GM12878 (cell line): ENCODE results near the gene MILR1. TPM values are rescaled to one million over a fixed set of nuclear protein-coding genes. Genes with fewer than 3 reads are reported as not detected.
A peak's percentile ranks its signal among the peaks of the same experiment; 100 is the strongest.

Experiments
- ATAC-seq: fragments of 200-7000 bp; cut with Tn5 transposase; 3 replicates; pipeline ENCODE4 v1.9.1; 2020; ENCODE audit warnings: mild to moderate bottlenecking, moderate library complexity
- BruUV-seq: library from RNA; stranded (reverse); fragments of 400-500 nt; replicated peaks from 2 replicates; lab custom pipeline; 2021; lab: Mats Ljungman, UMichigan
- CTCF ChIA-PET: fragments of 300-600 bp; sonication (Branson Sonifier 250); formaldehyde crosslinking; extraction: SDS; loops from one replicate; lab custom pipeline; 2021; ENCODE audit warnings: inconsistent platforms; lab: Yijun Ruan, JAX
- POLR2A ChIA-PET: fragments of 350-600 bp; formaldehyde crosslinking; extraction: SDS; loops from one replicate; lab custom pipeline; 2021; ENCODE audit warnings: inconsistent platforms; lab: Charles Lee
- RAD21 ChIA-PET: fragments of 300-600 bp; sonication (Branson Sonifier 250); formaldehyde crosslinking; loops from one replicate; lab custom pipeline; 2023; ENCODE audit warnings: antibody characterized with exemption; ENCODE audit not compliant: unreplicated experiment; lab: Charles Lee
- SMC1A ChIA-PET: fragments of 300-600 bp; sonication (Branson Sonifier 250); formaldehyde crosslinking; loops from one replicate; lab custom pipeline; 2023; ENCODE audit not compliant: unreplicated experiment, uncharacterized antibody; lab: Charles Lee
- DNase-seq: peaks from one replicate; pipeline ENCODE4 v3.0.0-alpha.2; 2011; ENCODE audit warnings: low read depth, low spot score
- FAIRE-seq: peaks from 3 replicates; lab custom pipeline; 2011; peaks lifted over from hg19 to GRCh38; lab: Jason Lieb, UNC
- H2AFZ ChIP-seq: 2 replicates; pipeline ENCODE4 v1.6.0; 2011; ENCODE audit warnings: low read depth, low read length, control low read depth; ENCODE audit not compliant: control insufficient read depth
- H3K27ac ChIP-seq: 2 replicates; pipeline ENCODE4 v1.5.1; 2011; ENCODE audit warnings: control low read depth; ENCODE audit not compliant: control insufficient read depth, insufficient read depth
- H3K27me3 ChIP-seq, 2 experiments: replicated peaks in 1 of 2; 2 replicates each; pipeline versions ENCODE4 v1.6.0 to v1.6.1; 2011; ENCODE audit warnings: low read length in 1 of 2; ENCODE audit not compliant: control insufficient read depth in 2 of 2, insufficient read depth in 2 of 2
- H3K36me3 ChIP-seq, 2 experiments: 2 replicates each; pipeline ENCODE4 v1.5.1; 2011; ENCODE audit warnings: low read length in 1 of 2; ENCODE audit not compliant: control insufficient read depth in 2 of 2, insufficient read depth in 2 of 2
- H3K4me1 ChIP-seq: 2 replicates; pipeline ENCODE4 v1.6.1; 2011; ENCODE audit warnings: mild to moderate bottlenecking, low read length, moderate library complexity, mixed read lengths; ENCODE audit not compliant: control insufficient read depth, insufficient read depth
- H3K4me2 ChIP-seq: 2 replicates; pipeline ENCODE4 v1.6.0; 2011; ENCODE audit warnings: control low read depth; ENCODE audit not compliant: control insufficient read depth, insufficient read depth
- H3K4me3 ChIP-seq: fragments of 200-600 bp; sonication (generic); 2 replicates; pipeline ENCODE4 v1.5.1; 2016
- H3K79me2 ChIP-seq: 2 replicates; pipeline ENCODE4 v1.6.0; 2011; ENCODE audit warnings: low read length; ENCODE audit not compliant: control insufficient read depth, insufficient read depth
- H3K9ac ChIP-seq: 2 replicates; pipeline ENCODE4 v1.8.0; 2011; ENCODE audit warnings: low read length, control low read depth, mixed read lengths; ENCODE audit not compliant: control insufficient read depth, insufficient read depth
- H3K9me3 ChIP-seq: replicated peaks from 3 replicates; pipeline ENCODE4 v1.5.1; 2011; ENCODE audit warnings: mild to moderate bottlenecking, low read length; ENCODE audit not compliant: control insufficient read depth, insufficient read depth
- H4K20me1 ChIP-seq: 2 replicates; pipeline ENCODE4 v1.6.0; 2011; ENCODE audit not compliant: control insufficient read depth, insufficient read depth
- CREM ChIP-seq: IDR thresholded peaks from 2 replicates; pipeline ENCODE4 v1.6.1; 2014; ENCODE audit warnings: antibody characterized with exemption, low read depth
- ETV6 ChIP-seq, 2 experiments: fragments of 450-650 bp in 1 of 2; IDR thresholded peaks in 1 of 2; conservative IDR thresholded peaks in 1 of 2; 2 replicates each; pipeline ENCODE4 v1.6.1; 2014; ENCODE audit warnings: antibody characterized with exemption in 1 of 2, borderline replicate concordance in 1 of 2, low read depth in 1 of 2, mild to moderate bottlenecking in 1 of 2, moderate library complexity in 1 of 2
- FOXK2 ChIP-seq: fragments of 450-650 bp; IDR thresholded peaks from 2 replicates; pipeline ENCODE4 v1.6.1; 2017; ENCODE audit warnings: mild to moderate bottlenecking, moderate library complexity
- IKZF2 ChIP-seq, 2 experiments: fragments of 450-650 bp; IDR thresholded peaks; 2 replicates each; pipeline ENCODE4 v1.6.1; 2017; ENCODE audit warnings: mild to moderate bottlenecking in 2 of 2, moderate library complexity in 2 of 2
- KLF5 ChIP-seq: fragments of 450-650 bp; IDR thresholded peaks from 2 replicates; pipeline ENCODE4 v1.6.1; 2014; ENCODE audit warnings: mild to moderate bottlenecking; ENCODE audit not compliant: partially characterized antibody
- RAD51 ChIP-seq: fragments of 450-650 bp; IDR thresholded peaks from 2 replicates; pipeline ENCODE4 v1.6.1; 2016; ENCODE audit warnings: moderate library complexity, mild to moderate bottlenecking, inconsistent platforms
- SMAD1 ChIP-seq: fragments of 450-650 bp; IDR thresholded peaks from 2 replicates; pipeline ENCODE4 v1.6.1; 2018; ENCODE audit warnings: mild to moderate bottlenecking, low read depth; ENCODE audit not compliant: partially characterized antibody
- WGBS: methylation state at CpG from one replicate; pipeline ENCODE4 v1.1.6; 2016; ENCODE audit warnings: low lambda C conversion rate; ENCODE audit not compliant: insufficient replicate concordance, insufficient coverage; ENCODE audit errors: missing lambda C conversion rate; 5-methylcytosine and 5-hydroxymethylcytosine counted together
- in situ Hi-C: fragments of 300-500 bp; cut with MboI; formaldehyde crosslinking; loops from 9 replicates; pipeline ENCODE4 v1.14.3; 2018; ENCODE audit warnings: mixed read lengths
- intact Hi-C: fragments of 100-400 bp; cut with micrococcal nuclease; formaldehyde crosslinking; loops from one replicate; pipeline ENCODE4 v1.14.2; 2022; ENCODE audit not compliant: unreplicated experiment
- polyA plus RNA-seq, 11 experiments: library from polyadenylated mRNA; depleted of rRNA in 4 of 11; unstranded in 6 of 11; stranded (reverse) in 5 of 11; fragments of >200 nt; fragmentation: Nextera tagmentation in 4 of 11; fragmentation: Illumina TruSeq in 1 of 11; extraction: Ambion mirVana in 4 of 11; extraction: Trizol in 1 of 11; gene quantifications; 1 replicate in 1 of 11; 2 replicates in 10 of 11; pipeline versions ENCODE4 v1.2.1 to v1.2.3, GENCODE V29; 2011 to 2016; ENCODE audit warnings: inconsistent platforms in 2 of 11, missing spikeins in 2 of 11, low read depth in 1 of 11
- total RNA-seq, 4 experiments: library from RNA; depleted of rRNA in 3 of 4; stranded (reverse); fragments of >200 nt in 3 of 4; fragmentation: Illumina TruSeq in 1 of 4; extraction: Trizol in 1 of 4; gene quantifications; 2 replicates each; pipeline versions ENCODE4 v1.2.1 to v1.2.3, GENCODE V29; 2013 to 2021
- TF ChIP-seq, protein P1 (sequence below): fragments of 450-650 bp; IDR thresholded peaks from 2 replicates; pipeline ENCODE4 v1.6.1; 2016; ENCODE audit warnings: mild to moderate bottlenecking
- TF ChIP-seq, protein P2 (sequence below): fragments of 450-650 bp; IDR thresholded peaks from 2 replicates; pipeline ENCODE4 v1.6.1; 2017; ENCODE audit warnings: mild to moderate bottlenecking

MILR1 gene
- total and polyA plus RNA-seq, 10 of the 15 experiments (the other 5 are each of a cell fraction or from before 2014, with no cell fraction given), result 2.0 to 47.2 (median 17.2) TPM

DNA sequence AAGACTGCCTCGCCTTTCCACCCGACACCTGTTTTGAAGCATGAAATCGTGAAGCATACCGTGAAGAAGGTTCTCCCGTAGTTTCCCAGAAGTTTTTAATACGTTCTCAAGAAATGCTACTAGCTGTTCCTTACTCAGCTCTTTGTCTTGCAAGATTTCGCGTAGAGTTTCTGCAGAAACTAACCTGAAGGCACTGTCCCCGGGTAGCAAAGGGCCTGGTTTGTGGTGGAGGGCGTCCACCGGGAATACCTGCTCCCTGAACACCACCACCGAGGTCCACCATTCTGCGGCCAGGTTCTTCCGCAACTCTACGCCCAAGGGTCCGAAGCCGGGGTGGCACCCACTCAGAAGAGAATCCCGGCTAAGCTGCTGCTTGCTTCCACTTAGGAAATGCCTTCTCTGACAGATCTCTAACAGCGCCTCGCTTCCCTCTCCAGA, 47.5 kb downstream of the MILR1 start:
- peak overlapping the region; percentile 85 for H3K27ac ChIP-seq
- CTCF ChIA-PET, result interaction anchor here (1.0 to 17.7 kb wide), 6 partner anchors 9 to 152 kb away, joined by 3 to 350 read pairs (median 16); partner anchors contain the start of genes CEP95 and DDX5
- H3K9ac ChIP-seq, result peak overlapping the region; percentile 67
- no TSS peak for BruUV-seq
- no peaks in the 10 kb centered on the region for H3K9me3 ChIP-seq
- peaks cover 43% of the 10 kb centered on the region for H3K79me2 ChIP-seq
- peaks cover 8% of the 10 kb centered on the region; the same call in 1 of the 2 replicates for H3K4me1 ChIP-seq
- peak overlapping the region; percentile 88 for H3K4me3 ChIP-seq
- TF ChIP-seq IKZF2 (IDR thresholded peaks at IDR 0.05) (0 out of 4 replicates have a peak, but pooled peaks of 1 of the 2 experiments have one; percentile 10), FOXK2 (no peak)
- intact Hi-C loops, result no loop called here
- H3K4me2 ChIP-seq, result peak overlapping the region; percentile 94
- no peak for DNase-seq
- peaks cover 3% of the 10 kb centered on the region; the same call in 1 of the 2 replicates for H4K20me1 ChIP-seq
- no peaks in the 10 kb centered on the region for H3K27me3 ChIP-seq
- peak; percentile 7 for FAIRE-seq
- peak overlapping the region; percentile 67 for H2AFZ ChIP-seq
- in situ Hi-C loops, result no loop called here
- peaks cover 9 to 23% of the 10 kb centered on the region in 2 experiments for H3K36me3 ChIP-seq
- RAD21 ChIA-PET, result interaction anchor here (0.7 to 9.9 kb wide), 6 partner anchors 9 to 153 kb away, joined by 3 to 174 read pairs (median 8); partner anchors contain the start of genes CEP95 and DDX5
- POLR2A ChIA-PET, result interaction anchor here (0.5 to 2.4 kb wide), 6 partner anchors 9 to 574 kb away, joined by 3 to 64 read pairs (median 6); partner anchors contain the start of genes CEP95 and DDX5
- under 1% methylated on average over 20 of the region's 20 CpGs for WGBS
- SMC1A ChIA-PET, result interaction anchor here (0.8 to 6.6 kb wide), 9 partner anchors 9 to 470 kb away, joined by 3 to 70 read pairs (median 4); partner anchors contain the start of genes CEP95 and DDX5
- no peak for ATAC-seq

DNA sequence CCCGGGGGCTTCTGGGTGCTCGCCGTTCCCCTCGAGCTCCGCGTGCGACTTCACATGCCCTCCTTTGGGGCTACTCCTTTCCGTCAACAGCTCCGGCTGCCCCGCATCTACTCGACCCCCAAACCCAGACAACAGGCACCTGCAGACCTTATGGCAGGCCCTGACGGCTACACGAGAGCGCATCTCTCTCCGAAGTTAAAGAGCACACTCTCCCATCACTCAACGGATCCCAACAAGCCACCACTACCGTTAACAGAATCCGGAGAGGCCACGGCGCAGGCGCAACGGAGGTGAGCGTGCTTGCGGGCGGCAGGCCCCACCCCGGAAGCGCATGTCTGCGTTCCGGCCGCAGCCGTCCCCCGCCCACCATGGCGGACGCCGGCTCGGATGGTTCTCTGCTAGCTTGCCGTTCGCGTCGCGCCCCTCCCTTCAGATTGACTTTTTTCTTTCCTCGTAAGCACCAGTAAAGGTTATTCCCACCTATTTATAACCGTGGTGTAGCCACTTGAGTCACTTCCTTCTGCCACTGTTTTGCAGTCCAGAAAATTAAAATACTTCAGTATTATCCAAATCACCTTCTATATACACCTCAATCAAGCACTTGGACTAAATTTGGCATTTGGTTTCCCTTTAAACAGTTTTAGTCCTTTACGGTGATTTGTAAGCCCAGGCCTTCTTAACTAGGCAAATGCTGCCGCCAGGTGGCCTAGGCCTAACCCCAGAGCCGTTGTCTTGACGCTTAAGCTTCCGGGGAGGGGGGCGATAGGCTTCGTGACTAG, 48.1 kb downstream of the MILR1 start, which contains the start of gene POLG2:
TSS of gene POLG2 (minus strand) at position 269 of the 779 bp plus-strand sequence. CDS start at position 183, 86 bp downstream.
- FAIRE-seq, result peak; percentile 85
- CTCF ChIA-PET, result interaction anchor here (0.9 to 17.7 kb wide), 7 partner anchors 8 to 152 kb away, joined by 3 to 350 read pairs (median 5); partner anchors contain the start of genes CEP95 and DDX5
- H3K79me2 ChIP-seq, result peaks cover 49% of the 10 kb centered on the region
- intact Hi-C loops (loop anchor here (1.0 kb wide), 1 partner anchor 8 kb away; no protein-coding TSS in a partner anchor), in situ Hi-C loops (no loop called here)
- H3K9me3 ChIP-seq, result no peaks in the 10 kb centered on the region
- peak within 1 kb of the TSS; percentile 94 for H3K4me2 ChIP-seq
- no peaks in the 10 kb centered on the region for H3K27me3 ChIP-seq
- H3K27ac ChIP-seq, result peak within 1 kb of the TSS; percentile 85
- peak within 1 kb of the TSS; percentile 67 for H3K9ac ChIP-seq
- under 1% methylated on average over 50 of the region's 50 CpGs for WGBS
- POLR2A ChIA-PET, result interaction anchor here (0.5 to 2.4 kb wide), 8 partner anchors 9 to 574 kb away, joined by 3 to 64 read pairs (median 6); partner anchors contain the start of genes CEP95 and DDX5
- ATAC-seq, result peak; percentile 88
- SMC1A ChIA-PET, result interaction anchor here (0.8 to 6.6 kb wide), 13 partner anchors 9 to 471 kb away, joined by 3 to 70 read pairs (median 4); partner anchors contain the start of genes CEP95 and DDX5
- TSS peak; percentile 98 for BruUV-seq
- peak within 1 kb of the TSS; percentile 67 for H2AFZ ChIP-seq
- RAD21 ChIA-PET, result interaction anchor here (0.7 to 9.9 kb wide), 7 partner anchors 8 to 153 kb away, joined by 3 to 174 read pairs (median 8); partner anchors contain the start of genes CEP95 and DDX5
- peaks cover 4% of the 10 kb centered on the region; the same call in 1 of the 2 replicates for H4K20me1 ChIP-seq
- H3K4me1 ChIP-seq, result peaks cover 11% of the 10 kb centered on the region; the same call in 1 of the 2 replicates
- H3K4me3 ChIP-seq, result peak within 1 kb of the TSS; percentile 88
- peaks cover 13 to 28% of the 10 kb centered on the region in 2 experiments for H3K36me3 ChIP-seq
- DNase-seq, result peak; percentile 75
- TF ChIP-seq CREM, result no peak; the same call in 1 of the 2 replicates
- no peak for TF ChIP-seq SMAD1
- no peak; a peak in 1 of 4 replicates for TF ChIP-seq ETV6 (conservative IDR thresholded peaks at IDR 0.05 in 1 of 2, IDR thresholded peaks at IDR 0.05 in 1 of 2; ENCODE audit: borderline replicate concordance in 1 of 2, low read depth in 1 of 2)
- no peak for TF ChIP-seq RAD51
- TF ChIP-seq, protein P1, sequence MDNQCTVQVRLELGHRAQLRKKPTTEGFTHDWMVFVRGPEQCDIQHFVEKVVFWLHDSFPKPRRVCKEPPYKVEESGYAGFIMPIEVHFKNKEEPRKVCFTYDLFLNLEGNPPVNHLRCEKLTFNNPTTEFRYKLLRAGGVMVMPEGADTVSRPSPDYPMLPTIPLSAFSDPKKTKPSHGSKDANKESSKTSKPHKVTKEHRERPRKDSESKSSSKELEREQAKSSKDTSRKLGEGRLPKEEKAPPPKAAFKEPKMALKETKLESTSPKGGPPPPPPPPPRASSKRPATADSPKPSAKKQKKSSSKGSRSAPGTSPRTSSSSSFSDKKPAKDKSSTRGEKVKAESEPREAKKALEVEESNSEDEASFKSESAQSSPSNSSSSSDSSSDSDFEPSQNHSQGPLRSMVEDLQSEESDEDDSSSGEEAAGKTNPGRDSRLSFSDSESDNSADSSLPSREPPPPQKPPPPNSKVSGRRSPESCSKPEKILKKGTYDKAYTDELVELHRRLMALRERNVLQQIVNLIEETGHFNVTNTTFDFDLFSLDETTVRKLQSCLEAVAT, result peak; percentile 76; the same call in 1 of the 2 replicates
- TF ChIP-seq KLF5, result peak; percentile 49
- TF ChIP-seq, protein P2, sequence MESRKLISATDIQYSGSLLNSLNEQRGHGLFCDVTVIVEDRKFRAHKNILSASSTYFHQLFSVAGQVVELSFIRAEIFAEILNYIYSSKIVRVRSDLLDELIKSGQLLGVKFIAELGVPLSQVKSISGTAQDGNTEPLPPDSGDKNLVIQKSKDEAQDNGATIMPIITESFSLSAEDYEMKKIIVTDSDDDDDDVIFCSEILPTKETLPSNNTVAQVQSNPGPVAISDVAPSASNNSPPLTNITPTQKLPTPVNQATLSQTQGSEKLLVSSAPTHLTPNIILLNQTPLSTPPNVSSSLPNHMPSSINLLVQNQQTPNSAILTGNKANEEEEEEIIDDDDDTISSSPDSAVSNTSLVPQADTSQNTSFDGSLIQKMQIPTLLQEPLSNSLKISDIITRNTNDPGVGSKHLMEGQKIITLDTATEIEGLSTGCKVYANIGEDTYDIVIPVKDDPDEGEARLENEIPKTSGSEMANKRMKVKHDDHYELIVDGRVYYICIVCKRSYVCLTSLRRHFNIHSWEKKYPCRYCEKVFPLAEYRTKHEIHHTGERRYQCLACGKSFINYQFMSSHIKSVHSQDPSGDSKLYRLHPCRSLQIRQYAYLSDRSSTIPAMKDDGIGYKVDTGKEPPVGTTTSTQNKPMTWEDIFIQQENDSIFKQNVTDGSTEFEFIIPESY, result no peak
